GM18508 (cell line): ENCODE results near the gene CDK6.

Experiments
- ATAC-seq: cut with Tn5 transposase; IDR thresholded peaks from one replicate; pipeline ENCODE4 v1.9.1; 2021; ENCODE audit warnings: moderate number of reproducible peaks; ENCODE audit not compliant: insufficient read depth, unreplicated experiment

CDK6 gene

GRCh38 chr7:92717623-92717992 is 118.8 kb downstream of the CDK6 start:
- no peak for ATAC-seq

GRCh38 chr7:92716825-92717580 is 119.4 kb downstream of the CDK6 start:
- no peak for ATAC-seq

GRCh38 chr7:92715963-92716362 is 120.4 kb downstream of the CDK6 start:
- no peak for ATAC-seq

- no peak for ATAC-seq
Observed at GRCh38 chr7:92714767-92715166, 121.6 kb downstream of the CDK6 start.

GRCh38 chr7:92714280-92714679 is 122.1 kb downstream of the CDK6 start:
- ATAC-seq, result no peak

GRCh38 chr7:92709912-92710311 is 126.5 kb downstream of the CDK6 start:
- no peak for ATAC-seq

GRCh38 chr7:92709150-92709549 is 127.2 kb downstream of the CDK6 start:
- no peak for ATAC-seq

GRCh38 chr7:92708111-92709042 is 128.0 kb downstream of the CDK6 start:
- ATAC-seq, result no peak

- no peak for ATAC-seq
Observed at GRCh38 chr7:92707435-92707834, 128.9 kb downstream of the CDK6 start.

- no peak for ATAC-seq
Observed at GRCh38 chr7:92706563-92706962, 129.8 kb downstream of the CDK6 start.

GRCh38 chr7:92705831-92706230 is 130.5 kb downstream of the CDK6 start:
- ATAC-seq, result no peak

- no peak for ATAC-seq
Observed at GRCh38 chr7:92704858-92705257, 131.5 kb downstream of the CDK6 start.

GRCh38 chr7:92702535-92702934 is 133.8 kb downstream of the CDK6 start:
- ATAC-seq, result no peak

GRCh38 chr7:92699966-92700514 is 136.3 kb downstream of the CDK6 start:
- no peak for ATAC-seq

GRCh38 chr7:92699560-92699959 is 136.8 kb downstream of the CDK6 start:
- no peak for ATAC-seq

- no peak for ATAC-seq
Observed at GRCh38 chr7:92698237-92698841, 138.0 kb downstream of the CDK6 start.

- no peak for ATAC-seq
Observed at GRCh38 chr7:92697414-92697813, 139.0 kb downstream of the CDK6 start.

GRCh38 chr7:92697012-92697411 is 139.4 kb downstream of the CDK6 start:
- no peak for ATAC-seq

- ATAC-seq, result no peak
Observed at GRCh38 chr7:92696584-92696983, 139.8 kb downstream of the CDK6 start.

- no peak for ATAC-seq
Observed at GRCh38 chr7:92695308-92696261, 140.8 kb downstream of the CDK6 start.
